Measurements from ENCODE around the gene GPR108.
"Not testable (repeated sequence)": the region's sequence is repeated elsewhere in the genome, so short reads cannot be mapped to it uniquely, and the experiment has no call there.

GPR108 gene

DNA sequence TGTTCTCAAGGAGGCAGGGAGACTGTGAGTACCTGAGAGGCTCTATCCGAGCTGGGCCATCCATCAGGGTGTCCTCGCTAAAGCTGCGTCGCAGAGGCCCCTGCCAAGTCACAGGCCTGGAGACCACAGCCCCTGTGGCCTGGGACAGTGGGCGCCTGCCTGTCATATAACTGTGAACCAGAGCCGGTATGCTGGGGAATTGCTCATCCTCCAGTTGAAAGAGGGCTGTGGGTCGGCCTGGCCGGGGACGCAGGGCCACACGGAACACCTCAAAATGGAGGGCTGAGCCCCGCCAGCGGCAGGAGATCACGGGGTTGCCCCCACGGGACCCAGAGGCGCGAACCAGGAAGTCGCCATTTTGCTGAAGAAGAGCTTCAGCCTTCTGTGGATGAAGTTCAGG lies 23.2 kb upstream of the GPR108 start:
- no peak for DNase-seq

DNA sequence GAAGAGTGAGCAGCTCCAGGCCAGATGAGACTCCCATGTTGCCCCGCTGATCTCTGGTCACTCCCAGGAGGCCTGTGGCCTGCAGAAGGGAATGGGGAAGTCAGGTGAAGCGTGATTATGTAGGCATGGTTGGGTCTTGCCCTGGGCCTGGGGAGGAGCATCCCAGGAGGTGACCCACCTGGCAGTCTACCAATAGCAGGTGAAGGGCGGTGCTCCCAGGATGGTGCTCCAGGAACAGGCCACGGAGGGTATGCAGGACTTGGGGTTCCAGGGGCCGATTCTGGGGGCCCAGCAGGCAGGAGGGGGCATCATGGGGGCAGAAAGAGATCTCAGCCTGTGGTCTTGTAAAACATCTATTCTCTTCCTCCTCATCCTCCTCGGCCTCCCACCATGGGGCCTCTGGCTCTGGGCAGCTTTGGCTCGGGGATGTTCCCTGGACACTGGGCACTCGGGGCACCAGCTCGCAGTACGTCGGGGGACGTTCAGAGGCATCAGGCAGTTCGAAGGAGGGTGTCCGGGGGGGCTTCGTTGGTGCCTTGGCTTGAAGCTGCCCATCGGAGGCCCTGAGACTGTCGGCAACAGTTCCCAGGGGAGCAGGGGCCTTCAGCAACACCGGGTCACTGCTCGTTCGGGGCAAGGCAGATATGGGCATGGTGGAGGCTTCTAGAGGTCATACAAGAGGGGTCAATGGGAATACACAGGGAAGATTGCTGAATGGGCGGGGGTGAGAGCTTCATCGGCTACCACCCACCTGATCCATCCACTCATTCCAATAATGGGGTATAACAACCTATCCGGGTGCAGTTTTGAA lies 17.5 kb upstream of the GPR108 start:
- DNase-seq, result no peak

DNA sequence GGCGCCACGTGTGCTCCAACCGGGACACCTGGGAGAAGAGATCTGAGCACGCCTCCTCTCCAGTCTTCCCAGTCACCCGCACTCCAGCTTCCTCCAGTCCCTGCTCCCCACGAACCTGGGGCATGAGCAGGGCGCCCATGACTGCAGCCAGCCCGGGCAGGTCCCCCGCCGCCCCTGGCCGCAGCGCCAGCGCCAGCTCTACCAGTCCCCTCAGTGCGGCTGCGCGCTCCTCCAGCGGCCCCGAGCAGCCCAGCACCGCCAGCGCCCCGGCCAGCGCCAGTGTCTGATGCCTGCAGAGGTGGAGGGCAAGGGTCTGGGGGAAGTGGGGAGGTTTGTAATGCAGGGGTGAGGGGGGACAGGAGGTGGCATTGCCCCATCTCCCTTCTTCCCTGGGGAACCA lies 16.8 kb upstream of the GPR108 start:
- no peak for DNase-seq

DNA sequence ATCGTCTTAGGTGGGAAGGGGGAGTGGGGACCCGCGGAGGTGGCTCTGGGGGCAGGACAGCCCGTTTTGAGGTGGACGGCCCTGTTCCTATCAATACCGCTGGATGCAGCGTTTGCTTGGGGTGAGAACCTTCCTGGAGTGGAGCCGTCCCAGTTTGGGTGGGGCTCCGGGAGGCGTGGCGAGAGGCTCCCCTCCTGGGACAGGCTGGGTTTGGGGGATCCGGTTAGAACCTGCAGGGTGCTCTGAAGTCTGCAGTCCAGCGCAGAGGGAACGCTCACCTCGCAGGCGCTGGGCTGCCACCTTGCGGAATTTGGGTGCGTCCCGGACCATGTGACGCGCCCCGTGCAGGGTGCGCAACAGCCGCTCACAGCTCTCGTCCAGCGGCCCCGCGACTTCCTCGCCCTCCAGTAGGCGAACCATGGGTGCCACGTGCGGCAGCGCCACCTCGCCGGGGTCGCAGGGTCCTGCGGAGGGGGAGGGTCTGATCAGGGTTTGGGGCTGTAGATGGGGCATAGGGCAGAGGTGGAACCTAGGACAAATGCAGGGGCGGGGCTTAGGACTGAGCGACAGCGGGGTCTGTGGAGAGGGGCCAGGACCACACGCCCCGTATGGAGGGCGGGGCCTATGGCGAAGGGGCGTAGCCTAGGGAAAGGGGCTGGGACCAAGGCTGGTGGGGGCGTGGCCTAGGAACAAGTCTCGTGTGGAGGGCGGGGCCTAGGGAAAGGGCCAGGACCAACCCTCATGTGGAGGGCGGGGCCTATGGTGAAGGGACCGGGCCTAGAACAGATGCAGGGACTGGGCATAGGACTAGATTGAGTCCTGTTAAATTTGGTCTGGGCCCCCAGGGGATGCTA lies 16.0 kb upstream of the GPR108 start:
- peak; percentile 99 for DNase-seq

DNA sequence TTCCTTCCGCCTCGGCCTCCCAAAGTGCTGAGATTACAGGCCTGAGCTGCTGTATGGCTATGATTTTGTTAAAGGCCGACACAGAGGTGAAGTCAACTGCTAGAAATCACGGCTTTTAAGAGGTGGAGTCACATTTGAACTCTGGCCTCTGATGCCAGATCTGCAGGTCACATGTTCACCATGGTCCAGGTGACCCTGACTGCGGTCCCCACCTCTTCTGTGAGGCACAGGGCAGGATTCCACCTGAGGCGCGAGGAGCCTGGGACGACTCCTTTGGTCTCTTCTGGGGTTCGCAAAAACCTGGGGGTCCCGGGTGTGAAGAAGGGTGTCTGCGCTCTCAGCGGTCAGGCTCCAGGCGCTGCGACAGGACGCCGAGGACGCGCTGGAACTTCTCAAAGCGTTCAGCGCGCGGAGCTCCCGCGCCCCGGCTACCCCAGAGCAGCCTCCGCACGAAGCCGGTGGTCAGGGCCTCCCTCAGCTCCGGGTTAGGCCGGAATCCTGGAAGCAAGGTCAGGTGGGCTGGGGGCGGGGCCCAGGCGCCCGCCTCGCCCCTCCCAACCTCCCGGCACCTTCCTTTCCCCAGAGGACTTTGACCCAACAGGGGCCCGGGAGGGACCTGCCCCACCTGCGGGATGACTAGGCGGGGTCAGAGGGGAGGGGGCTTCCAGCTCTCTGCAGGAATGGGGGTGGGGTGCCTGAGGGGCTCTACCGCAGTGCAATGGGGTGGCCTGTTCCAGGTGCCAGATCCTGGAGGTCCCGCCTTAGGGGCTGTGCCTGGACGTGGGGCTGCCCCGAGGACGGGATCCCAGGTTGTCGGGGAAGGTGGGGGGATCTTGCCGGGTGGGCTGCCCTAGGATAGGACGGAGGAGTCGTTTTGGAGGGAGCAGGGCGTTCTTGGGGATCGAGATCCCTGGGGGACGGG lies 15.1 kb upstream of the GPR108 start:
- no peak for DNase-seq

DNA sequence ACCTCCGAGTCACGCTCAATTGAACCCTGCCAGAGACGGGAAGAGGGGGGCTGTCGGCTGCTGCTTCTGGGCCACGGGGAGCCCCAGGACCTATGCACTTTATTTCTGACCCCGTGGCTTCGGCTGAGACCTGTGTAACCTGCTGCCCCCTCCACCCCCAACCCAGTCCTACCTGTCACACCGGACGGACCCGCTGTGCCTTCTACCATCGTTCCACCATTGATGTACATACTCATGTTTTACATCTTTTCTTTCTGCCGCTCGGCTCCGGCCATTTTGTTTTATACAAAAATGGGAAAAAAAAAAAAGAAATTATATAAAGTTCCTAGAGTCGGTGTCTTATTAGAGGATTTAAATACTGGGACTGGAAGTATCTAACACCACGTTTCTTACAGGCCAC lies 13.8 kb upstream of the GPR108 start:
- DNase-seq, result no peak

DNA sequence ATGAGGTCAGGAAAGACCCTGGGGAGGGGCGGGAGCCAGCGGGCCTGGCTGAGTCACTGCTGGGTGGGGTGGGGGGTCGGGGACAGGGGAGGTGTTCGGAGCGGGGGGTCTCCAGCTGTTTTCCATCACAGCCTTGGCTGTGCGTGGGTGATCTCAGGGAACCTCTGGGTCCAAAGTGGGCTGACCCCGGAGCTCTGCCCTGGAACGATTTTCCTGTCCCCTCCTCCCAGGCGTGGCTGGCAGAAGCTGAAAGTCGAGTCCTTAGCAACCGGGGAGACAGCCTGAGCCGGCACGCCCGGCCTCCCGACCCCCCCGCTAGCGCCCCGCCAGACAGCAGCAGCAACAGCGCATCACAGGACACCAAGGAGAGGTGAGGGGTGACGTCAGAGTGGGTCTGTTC lies 12.7 kb upstream of the GPR108 start:
- DNase-seq, result no peak

DNA sequence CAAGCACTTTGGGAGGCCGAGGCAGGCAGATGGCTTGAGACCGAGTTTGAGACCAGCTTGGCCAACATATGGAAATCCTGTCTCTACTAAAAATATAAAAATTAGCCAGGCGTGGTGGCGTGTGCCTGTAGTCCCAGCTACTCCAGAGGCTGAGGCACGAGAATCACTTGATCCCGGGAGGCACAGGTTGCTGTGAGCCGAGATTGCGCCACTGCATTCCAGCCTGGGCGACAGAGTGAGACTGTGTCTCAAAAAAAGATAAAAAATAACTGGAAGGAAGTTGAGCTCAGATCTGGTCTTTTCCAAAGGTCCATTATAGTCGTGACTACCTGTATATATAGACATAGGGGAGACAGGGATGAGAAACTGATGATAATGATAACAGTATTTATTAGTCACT lies 11.2 kb upstream of the GPR108 start:
- not testable (repeated sequence) for DNase-seq

DNA sequence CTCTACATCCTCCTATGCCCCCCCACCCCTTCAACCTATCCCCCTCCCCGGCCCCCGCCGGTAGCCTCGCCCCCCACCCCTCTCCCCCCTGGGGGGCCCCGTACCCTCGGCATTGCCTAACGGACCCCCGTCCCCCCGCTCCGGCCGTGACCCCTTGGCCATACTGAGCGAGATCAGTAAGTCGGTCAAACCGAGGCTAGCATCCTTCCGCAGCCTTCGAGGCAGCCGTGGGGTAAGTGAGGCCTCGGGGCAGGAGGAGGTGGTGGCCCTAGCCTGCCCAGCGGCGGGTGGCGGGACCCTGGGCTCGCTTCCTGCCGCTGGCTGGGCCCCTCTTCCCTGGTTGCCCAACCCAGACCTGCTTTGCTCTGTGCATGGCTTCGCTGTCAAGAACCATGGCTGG lies 8.6 kb upstream of the GPR108 start:
- DNase-seq, result no peak

DNA sequence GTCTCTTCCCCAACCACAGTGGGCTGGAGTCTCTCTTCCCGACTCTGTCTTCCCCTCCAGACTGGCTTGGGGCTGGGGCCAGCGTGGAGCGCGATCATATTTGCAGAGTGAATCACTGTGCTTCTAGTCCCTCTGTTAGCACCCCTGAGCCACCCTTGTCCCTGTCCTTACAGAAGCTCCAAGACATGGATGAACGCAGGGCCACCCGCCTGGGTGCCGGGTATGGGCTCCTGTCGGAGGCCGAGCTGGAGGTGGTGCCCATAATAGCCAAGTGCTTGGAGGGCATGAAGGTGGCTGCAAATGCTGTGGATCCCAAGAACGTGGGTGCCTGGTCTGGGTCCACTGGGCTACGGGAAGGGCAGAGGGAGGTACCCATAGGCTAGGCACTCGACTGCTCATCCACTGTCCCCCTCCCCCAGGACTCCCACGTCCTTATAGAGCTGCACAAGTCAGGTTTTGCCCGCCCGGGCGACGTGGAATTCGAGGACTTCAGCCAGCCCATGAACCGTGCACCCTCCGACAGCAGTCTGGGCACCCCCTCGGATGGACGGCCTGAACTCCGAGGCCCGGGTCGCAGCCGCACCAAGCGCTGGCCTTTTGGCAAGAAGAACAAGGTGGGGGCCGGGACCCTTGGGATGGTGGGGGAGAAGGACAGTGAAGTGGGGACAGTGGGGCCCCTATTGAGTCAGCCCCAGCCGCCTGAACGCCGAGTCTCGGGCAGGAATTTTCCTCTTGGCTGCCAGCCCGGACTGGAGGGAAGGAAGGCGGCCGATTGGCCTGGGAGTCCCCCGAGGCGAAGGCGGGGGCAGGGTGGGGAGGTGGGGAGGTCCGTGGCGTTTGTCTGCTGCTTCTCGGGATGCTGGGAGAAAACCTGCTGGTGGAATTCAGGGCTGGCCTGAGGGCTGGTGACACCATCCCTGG lies 7.3 kb upstream of the GPR108 start:
- DNase-seq, result no peak

DNA sequence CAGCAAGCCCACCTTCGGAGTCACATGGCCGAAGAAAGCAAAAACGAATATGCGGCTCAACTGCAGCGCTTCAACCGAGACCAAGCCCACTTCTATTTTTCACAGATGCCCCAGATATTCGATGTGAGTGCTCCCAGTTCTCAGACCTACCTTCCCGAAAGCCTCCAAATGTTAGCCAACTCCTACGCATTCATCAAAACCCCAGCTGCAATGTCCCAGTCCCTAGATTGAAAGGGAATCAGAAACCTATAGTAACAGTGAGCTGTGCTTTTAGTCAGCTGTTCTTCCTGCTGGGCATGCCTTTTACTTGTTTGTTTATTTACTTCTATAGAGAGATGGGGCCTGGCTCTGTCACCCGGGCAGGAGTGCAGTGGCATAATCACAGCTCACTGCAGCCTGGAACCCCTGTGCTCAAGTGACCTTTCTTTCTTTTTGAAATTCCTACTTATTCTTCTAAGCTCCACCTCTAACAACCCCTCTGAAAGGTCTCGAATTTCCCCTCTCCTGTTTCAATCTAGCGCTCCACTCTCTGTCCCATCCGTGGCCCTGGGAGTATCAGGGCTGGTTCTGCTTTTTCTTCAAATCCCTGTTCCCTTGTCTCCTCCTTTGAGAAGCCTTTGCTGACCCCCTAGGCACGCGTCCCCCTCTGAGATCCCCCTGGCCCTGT lies 6.5 kb upstream of the GPR108 start:
- DNase-seq, result no peak

DNA sequence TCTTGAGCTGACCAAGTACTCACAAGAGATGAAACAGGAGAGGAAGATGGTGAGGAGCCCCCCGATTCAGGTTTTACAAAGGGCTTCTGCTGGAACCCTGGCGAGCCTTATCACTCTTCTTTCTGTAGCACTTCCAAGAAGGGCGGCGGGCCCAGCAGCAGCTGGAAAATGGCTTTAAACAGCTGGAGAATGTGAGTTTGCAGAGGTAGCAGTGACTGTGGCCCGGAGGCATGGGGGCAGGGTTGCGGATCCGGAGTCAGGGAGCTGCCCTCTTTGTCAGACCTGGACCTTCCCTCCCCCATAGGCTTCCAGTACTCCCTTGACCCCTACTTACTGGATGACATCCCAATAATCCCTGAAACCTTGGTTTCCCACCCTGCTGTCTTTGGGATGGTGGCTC lies 5.7 kb upstream of the GPR108 start:
- no peak for DNase-seq

DNA sequence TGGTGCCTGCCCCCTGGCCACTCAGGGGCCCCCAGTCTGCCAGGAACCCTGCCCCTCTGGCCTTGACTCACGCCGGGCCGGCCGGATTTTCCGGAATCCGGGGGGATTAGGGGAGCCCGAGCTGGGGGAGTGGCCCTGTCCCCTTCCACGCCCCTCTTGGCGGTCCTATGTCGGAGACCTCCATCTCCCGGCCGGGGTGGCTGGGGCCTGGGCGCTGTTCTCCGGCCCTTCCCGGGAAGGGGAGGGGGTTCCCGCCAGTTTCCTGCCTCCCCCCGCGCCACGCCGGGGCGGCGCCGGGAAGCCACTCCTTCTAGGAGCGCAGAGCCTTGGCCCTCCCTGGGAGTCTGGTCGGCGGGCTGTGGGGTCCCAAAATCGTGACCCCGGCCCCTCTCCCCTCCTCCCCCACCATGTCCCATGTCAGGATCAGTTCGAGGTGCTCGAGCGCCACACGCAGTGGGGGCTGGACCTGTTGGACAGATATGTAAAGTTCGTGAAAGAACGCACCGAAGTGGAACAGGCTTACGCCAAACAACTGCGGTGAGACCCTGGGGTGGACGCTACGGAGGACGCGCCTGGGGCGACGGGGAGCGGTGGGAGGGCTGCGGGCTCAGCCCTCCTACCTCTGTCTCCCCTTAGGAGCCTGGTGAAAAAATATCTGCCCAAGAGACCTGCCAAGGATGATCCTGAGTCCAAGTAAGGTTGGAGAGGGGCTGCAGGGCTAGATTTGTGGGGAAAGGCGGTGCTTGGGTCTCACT lies 3.4 kb upstream of the GPR108 start:
- no peak for DNase-seq

DNA sequence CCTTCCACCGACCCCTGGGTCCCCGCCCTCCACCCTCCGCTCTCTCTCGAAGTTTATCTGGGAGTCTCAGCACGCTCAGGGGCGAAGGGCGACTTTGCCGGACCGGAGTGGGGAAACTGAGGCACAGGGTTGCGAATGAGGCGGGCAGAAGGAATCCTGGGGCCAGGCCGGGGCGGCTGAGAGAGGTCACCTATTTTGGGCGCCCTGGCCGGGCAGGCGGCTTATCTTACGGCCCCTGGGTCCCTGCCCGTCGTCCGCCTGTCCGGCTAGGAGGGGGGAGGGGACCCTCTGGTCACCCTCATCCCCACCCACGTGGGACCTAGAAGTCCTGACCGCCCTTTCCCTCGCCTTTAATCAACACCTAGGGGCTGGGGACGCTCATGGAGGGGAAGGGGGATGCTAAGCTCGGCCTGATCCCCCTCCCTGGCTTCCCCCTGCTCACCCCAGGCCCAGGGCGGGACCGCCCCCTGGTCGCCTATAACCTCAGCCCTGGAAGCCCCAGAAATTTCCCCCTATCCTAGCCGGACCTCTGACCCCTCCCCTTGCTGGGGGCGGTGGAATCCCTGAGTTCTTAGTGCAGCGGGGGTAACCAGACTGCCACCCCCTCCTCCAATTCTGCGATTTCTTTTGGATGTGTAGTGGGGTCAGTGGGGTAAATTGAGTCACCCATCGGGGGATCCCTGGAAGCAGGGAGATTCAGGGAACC lies 2.7 kb upstream of the GPR108 start:
- DNase-seq, result no peak

DNA sequence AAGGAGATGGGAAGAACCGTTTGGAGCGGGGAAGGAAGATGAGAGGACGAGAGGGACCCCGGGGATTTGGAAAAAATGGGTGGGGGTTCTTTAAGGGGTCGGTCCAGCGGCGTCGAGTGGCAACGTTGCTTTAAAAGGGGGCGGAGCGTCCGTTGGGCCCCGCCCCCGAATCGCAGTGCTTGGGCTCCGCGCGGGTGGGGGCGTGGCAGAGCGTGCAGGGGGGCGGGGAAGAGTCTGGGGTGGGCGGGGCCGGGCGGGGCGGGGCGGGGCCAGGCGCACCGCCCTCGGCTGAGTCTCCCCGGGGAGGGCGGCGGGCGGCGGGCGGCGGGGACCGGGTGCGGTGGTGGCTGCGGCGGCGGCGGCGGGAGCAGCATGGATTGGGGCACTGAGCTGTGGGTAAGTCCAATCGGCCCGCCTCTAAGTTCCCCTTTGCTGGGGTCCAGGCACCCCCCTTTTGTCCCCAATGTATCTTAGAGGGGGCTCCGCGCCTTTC lies 2.1 kb upstream of the GPR108 start, which contains the start of gene TRIP10:
TSS of gene TRIP10 (plus strand) at position 291 of the 493 bp plus-strand sequence. CDS start at position 373, 82 bp downstream.
- peak; percentile 89 for DNase-seq

DNA sequence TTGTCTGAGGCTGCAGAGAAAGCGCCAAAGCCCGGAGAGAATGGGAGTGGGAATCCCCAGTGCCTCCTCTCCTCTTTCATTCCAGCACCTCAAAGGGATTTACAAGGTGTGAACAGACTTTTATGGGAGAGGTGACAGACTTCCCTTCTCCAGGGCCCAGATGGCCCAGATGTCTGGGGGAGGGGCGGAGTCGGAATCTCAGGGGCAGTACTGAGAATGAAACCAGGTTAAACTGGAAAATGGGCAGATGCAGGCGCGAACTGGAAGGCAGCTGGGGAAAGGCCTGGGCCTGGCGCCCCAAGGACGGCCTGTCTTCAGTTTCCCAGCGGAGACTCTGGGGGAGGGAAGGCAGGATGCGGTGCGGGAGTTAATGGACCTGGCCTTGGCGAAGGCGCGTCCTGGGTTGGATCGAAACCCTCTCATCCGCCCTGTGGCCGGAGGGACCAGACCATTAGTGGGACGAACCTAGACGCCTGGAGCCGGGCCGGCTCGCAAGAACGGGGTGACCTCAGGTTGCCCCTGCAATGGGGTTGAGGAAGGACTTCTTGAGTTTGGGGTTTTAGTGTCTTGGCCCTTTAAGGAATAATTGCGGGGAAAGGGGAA lies 1.5 kb upstream of the GPR108 start:
- peak; percentile 39 for DNase-seq

DNA sequence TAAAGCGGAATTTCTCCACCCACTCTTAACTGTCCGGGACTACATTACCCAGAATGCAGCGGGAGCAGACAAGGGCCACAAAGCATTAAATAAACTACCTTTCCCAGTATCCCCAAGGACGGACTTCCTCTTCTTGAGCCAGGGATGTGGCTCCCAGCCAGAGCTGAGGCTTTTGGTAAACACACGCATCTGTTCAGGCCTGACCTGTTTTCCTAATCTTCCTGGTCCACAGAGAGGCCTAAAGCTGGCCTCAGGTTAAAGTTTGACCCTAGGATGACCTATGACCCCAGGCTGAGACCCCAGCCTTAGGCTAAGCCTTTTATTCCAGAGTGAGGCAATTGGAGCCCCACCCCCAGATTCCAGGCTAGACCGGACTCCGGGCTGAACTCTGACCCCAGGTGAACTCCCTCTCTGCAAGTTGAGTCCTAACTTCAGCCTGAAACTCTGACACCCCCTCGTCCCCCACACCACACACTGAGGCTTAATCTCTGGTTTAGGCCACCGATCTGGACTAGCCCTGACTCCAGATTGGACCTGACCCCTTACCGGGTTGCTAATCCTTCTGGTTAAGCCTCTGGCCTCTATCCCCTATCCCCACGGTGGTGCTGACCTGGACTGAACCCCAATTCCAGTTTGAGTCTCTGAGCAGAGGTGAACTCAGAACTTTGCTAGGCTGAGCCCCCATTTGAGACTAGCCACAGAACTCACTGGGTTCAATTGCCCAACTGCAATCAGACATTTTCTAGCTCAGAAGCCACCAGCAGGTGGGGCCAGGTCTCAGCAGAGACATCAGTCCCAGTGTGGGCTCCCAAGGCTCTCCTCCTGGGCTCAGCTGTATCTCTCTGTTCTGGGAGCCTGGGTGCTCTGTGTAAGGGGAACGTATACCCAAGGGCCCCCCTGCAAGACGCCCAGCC lies 750 bp upstream of the GPR108 start:
- peak; percentile 96 for DNase-seq

DNA sequence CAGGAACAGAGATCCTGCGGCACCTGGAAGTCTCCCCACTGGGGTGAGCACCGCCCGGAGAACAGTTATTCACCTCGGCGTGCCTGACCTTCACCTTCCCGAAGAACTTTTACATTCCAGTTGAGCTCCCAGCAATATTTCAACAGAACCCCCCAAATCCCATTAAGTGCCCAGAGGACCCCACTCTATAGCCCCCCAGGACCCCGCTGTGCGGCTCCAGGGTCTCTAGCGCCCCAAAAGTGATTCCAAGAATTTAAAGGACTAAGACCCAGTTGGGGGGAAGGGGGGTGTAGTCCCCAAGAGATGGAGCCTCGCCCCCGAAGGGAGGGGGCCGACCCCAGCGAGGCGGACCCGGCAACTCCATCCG lies 480 bp downstream of the GPR108 start:
- DNase-seq, result no peak
